ENCODE results near the gene ARFGAP3.

ARFGAP3 gene

DNA sequence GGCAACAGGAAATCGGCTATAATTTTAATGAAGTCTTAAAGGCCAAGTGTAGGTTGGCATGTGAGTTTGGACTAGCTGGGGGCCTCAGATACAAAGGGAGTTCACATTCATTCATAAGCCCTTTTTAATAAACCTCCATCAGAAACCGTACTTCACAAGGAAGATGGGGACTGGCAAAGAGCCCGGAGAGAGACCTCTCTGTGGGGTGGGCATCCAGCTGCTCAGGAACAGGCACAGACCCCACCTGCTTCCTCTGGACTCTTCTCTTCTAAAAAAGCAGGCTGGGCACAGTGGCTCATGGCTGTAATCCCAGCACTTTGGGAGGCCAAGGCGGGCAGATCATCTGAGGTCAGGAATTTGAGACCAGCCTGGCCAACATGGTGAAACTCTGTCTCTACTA, 3.9 kb upstream of the ARFGAP3 start:
- DNase-seq, result no peak
- Histone ChIP-seq H3K9me3 (ENCODE audit: severe bottlenecking) (peaks cover 5% of the 10 kb centered on the region), H3K27me3 (ENCODE audit: insufficient read depth, low read depth, severe bottlenecking) (no peaks in the 10 kb centered on the region), H3K4me3 (ENCODE audit: low read depth, low read length) (no peak overlapping the region), H3K36me3 (no peaks in the 10 kb centered on the region), H3K27ac (no peak overlapping the region)
- TF ChIP-seq, protein P1, sequence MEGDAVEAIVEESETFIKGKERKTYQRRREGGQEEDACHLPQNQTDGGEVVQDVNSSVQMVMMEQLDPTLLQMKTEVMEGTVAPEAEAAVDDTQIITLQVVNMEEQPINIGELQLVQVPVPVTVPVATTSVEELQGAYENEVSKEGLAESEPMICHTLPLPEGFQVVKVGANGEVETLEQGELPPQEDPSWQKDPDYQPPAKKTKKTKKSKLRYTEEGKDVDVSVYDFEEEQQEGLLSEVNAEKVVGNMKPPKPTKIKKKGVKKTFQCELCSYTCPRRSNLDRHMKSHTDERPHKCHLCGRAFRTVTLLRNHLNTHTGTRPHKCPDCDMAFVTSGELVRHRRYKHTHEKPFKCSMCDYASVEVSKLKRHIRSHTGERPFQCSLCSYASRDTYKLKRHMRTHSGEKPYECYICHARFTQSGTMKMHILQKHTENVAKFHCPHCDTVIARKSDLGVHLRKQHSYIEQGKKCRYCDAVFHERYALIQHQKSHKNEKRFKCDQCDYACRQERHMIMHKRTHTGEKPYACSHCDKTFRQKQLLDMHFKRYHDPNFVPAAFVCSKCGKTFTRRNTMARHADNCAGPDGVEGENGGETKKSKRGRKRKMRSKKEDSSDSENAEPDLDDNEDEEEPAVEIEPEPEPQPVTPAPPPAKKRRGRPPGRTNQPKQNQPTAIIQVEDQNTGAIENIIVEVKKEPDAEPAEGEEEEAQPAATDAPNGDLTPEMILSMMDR (IDR thresholded peaks at IDR 0.05; ENCODE audit: low read depth, low read length), result no peak

DNA sequence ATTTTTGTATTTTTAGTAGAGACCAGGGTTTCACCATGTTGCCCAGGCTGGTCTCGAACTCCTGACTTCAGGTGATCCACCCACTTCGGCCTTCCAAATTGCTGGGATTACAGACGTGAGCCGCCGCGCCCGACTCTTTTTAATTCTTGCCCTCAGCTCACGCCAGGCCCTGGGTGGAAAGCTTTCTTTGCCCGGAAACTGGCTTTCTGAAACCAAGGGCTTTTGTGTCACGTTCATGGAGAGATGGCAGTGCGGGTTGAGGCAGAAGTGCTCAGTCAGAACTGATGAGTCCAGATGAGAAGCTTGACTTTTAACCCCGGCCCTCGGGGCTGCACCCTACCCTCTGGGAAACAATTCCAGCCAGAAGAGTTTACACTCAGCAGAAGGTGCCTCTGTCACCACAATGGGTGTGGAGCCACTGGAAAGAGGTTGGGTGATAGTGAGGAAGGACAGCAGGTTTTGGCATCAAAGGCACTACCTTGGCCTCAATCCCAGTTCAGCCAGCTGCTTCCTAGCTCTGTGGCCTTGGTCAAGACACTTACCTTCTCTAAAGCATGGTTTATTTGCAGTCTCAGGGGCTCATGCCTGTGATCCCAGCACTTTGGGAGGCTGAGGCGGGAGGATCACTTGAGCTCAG, 890 bp upstream of the ARFGAP3 start:
- TF ChIP-seq, protein P1 (IDR thresholded peaks at IDR 0.05; ENCODE audit: low read depth, low read length), result no peak
- DNase-seq, result no peak
- H3K27me3 ChIP-seq (ENCODE audit: insufficient read depth, low read depth, severe bottlenecking), result no peaks in the 10 kb centered on the region
- H3K36me3 ChIP-seq, result 0 out of 2 replicates have a peak, but pooled peaks cover 3% of the 10 kb centered on the region
- no peak overlapping the region for H3K27ac ChIP-seq
- H3K9me3 ChIP-seq (ENCODE audit: severe bottlenecking), result peaks cover 5% of the 10 kb centered on the region
- H3K4me3 ChIP-seq (ENCODE audit: low read depth, low read length), result no peak overlapping the region

DNA sequence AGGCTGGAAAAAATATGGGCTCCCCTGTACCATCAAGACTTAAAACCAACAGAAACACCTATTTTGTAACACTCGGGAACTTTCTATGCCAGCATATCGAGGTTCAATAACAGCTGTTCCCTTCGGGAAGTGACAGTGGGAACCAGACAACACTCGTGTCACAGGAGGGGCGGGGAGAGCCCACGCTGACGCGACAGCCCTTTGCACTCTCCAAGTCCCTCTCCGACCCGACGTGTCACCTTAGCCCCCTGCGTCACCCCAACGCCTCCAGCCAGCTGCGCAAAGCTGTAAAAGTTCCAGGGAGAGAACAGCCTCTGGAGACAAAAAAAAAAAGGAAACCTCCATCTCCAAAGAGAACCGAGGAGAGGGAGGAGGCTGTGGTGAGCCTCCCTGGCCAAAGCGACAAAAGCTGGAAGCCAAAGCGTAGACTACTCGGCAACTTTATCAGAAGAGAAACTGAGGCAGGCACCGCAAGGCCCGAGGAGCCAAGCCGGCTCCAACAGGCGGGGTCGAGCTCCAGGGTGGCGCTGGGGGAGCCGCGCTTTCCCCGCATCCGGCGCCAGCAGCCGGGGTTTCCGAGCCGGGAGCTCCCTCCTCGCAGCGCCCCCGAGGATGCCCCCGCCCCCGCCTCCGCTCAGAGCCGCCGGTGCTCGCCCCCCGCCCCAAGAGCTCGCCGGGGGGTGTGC, 751 bp downstream of the ARFGAP3 start:
- Histone ChIP-seq H3K27ac (peak overlapping the region; percentile 62), H3K4me3 (ENCODE audit: low read depth, low read length) (peak overlapping the region; percentile 77), H3K36me3 (0 out of 2 replicates have a peak, but pooled peaks cover 3% of the 10 kb centered on the region), H3K9me3 (ENCODE audit: severe bottlenecking) (peaks cover 5% of the 10 kb centered on the region), H3K27me3 (ENCODE audit: insufficient read depth, low read depth, severe bottlenecking) (no peaks in the 10 kb centered on the region)
- DNase-seq, result peak; percentile 26
- TF ChIP-seq, protein P1 (IDR thresholded peaks at IDR 0.05; ENCODE audit: low read depth, low read length), result no peak

DNA sequence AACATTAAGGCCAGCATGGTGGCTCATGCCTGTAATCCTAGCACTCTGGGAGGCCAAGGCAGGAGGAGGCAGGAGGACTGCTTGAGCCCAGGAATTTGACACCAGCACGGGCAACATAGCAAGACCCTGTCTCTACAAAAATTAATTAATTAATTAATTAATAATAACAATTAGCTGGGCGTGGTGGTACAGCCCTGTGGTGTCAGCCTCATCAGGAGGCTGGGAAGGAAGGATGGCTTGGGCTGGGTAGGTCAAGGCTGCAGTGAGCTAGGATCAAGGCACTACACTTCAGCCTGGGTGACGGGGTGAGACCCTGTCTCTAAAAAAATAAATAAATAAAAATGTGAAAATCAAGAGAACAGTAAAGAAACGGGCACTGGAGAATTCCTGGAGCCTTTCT, 1.4 kb downstream of the ARFGAP3 start:
- Histone ChIP-seq H3K27ac (no peak overlapping the region), H3K9me3 (ENCODE audit: severe bottlenecking) (peaks cover 5% of the 10 kb centered on the region), H3K36me3 (peaks cover 3% of the 10 kb centered on the region; the same call in 1 of the 2 replicates), H3K4me3 (ENCODE audit: low read depth, low read length) (peak overlapping the region; percentile 77), H3K27me3 (ENCODE audit: insufficient read depth, low read depth, severe bottlenecking) (no peaks in the 10 kb centered on the region)
- DNase-seq, result no peak
- TF ChIP-seq, protein P1 (IDR thresholded peaks at IDR 0.05; ENCODE audit: low read depth, low read length), result no peak

DNA sequence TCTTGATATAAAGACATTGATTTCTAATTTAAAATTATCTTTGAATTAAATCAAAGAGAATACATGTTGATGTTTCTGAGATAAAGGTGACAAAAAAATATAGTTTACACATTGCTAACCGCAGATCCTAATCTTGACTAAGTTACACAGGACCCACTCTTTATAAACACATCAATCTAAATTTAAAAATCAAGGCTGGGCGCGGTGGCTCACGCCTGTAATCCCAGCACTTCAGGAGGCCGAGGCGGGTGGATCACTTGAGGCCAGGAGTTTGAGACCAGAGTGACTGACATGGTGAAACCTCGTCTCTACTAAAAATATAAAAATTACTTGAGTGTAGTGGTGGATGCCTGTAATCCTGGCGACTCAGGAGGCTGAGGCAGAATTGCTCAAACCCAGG, 1.9 kb downstream of the ARFGAP3 start:
- TF ChIP-seq, protein P1 (IDR thresholded peaks at IDR 0.05; ENCODE audit: low read depth, low read length), result no peak
- H3K36me3 ChIP-seq, result peaks cover 3% of the 10 kb centered on the region; the same call in 1 of the 2 replicates
- no peak for DNase-seq
- H3K27ac ChIP-seq, result no peak overlapping the region
- H3K4me3 ChIP-seq (ENCODE audit: low read depth, low read length), result no peak overlapping the region
- peaks cover 5% of the 10 kb centered on the region for H3K9me3 ChIP-seq (ENCODE audit: severe bottlenecking)
- H3K27me3 ChIP-seq (ENCODE audit: insufficient read depth, low read depth, severe bottlenecking), result no peaks in the 10 kb centered on the region

All from WERI-Rb-1 (cell line).